M059J (cell line): ENCODE data around the gene THSD4. TPM values are rescaled to one million over a fixed set of nuclear protein-coding genes. Genes with fewer than 3 reads are reported as not detected.

Experiments used
- DNase-seq: peaks from one replicate; pipeline ENCODE4 v3.0.0-alpha.2; 2012; ENCODE audit warnings: low read depth
- total RNA-seq: library from RNA; depleted of rRNA; stranded (reverse); fragments of >200 nt; shearing (Covaris generic); gene quantifications from 2 replicates; pipeline ENCODE4 v1.2.3, GENCODE V29; 2014

Gene THSD4
- total RNA-seq, 1 experiment from 2014 or later: 9.9 TPM

- DNase-seq: peak; percentile 88
These were observed 214.4 kb downstream of the THSD4 start for GRCh38 chr15:71329497-71330260.

DNA sequence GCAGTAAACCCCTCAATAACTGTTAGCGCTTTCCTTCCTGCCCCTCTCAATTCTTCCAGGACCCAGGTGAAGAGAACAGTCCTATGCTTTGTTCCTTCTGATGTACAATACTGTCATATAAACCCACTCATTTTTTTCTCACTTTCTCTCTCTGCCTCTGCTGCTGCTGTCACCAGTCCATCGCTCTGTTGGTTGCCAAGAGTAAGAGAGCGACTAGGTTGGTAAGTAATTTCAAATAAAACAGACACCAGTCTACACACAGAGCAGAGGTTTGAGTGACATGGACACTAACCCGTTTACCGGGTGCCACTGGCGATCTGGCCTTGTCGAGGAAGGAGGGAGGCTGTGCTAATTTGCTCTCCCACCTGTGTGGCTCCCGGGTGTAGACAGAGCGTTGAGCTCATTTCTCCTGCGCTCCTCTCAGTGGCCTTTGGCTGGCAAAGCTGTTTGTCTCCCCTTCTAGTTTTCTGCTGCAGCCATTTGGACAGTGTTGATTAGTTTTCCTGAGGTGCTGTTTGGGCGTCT, 215.4 kb downstream of the THSD4 start:
- DNase-seq: no peak

GRCh38 chr15:71331173-71331572, 215.9 kb downstream of the THSD4 start:
- DNase-seq: no peak

DNA sequence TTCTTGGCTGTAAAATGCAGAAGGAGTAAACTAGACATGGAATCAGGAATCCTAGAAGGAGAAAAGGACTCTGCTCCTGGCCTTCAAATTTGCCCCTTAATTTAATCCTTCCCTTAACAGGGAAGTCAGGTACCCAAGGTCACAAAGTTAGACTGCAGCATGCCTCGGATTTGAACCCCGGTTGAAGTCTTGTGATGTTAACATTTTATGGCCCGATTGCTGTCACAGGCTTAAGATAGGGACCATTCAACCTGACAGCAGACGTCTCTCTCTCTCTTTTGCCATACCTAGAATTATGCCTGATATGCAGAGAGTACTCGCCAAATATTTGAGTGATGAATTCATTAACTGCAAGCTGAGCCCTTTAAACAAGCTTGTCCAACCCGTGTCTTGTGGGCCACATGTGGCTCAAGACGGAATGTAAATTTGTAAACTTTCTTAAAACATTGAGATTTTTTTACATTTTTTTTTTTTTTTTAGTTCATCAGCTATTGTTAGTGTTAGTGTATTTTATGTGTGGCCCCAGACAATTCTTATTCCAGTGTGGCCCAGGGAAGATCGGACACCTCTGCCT, 217.2 kb downstream of the THSD4 start:
- peak; percentile 40 for DNase-seq

- DNase-seq: no peak
These were observed 217.9 kb downstream of the THSD4 start for GRCh38 chr15:71333136-71333700.

DNA sequence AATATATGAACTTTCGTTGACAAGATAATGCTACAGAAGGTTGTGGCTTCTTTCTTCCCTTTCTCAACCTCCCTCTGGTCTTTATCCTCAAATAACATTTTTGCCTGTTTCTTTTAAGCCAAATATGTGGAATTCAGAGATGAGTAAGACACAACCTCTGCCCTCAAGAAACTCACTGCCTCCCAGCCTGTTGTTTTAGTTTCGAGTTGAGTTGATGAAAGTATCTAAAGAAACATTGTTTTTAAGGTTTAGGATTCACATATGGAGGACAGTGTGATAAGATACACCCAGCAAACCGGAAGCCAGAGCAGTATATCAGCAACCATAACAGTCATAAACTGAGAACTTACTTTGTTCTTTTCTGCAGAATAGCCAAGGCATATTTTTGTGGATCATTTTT, 218.6 kb downstream of the THSD4 start:
- peak; percentile 54 for DNase-seq

DNA sequence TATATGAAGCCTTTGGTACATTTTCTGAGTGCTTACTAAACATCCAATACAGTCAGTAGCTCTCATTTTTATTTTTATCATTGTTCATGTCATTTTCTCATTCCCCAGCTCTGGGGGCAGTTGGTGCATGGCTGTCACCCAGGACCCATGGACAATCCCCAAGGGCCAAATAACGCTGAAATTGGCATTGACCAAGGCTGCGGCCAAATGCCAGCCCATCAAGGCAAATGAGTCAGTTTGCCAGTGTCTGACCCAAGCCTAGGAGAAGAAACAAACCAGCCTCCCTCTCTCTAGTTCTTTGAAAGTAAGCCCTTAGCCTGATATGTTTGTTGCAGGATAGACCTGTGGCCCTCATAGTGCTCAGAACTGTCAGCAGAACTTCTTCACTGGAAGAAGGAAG, 219.2 kb downstream of the THSD4 start:
- no peak for DNase-seq

GRCh38 chr15:71334873-71335272, 219.6 kb downstream of the THSD4 start:
- DNase-seq: no peak

DNA sequence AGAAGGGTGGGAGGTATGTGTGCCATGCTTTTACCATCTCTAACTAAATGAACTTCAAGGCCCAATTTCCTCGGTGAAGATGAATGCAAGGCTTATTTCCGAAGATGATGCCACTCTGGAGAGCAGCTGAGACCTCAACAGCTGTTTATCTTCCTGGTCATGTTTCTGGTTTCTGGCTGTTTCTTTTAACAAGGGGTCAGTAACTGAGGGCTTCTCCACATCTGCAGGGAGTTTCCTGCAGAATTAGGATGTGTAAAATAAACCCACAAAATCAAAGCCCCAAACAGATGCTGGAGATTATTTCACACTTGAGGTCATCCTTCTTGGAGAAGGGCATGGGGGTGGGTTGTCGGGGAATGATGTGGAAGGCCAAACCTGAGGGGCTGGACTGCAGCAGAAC, 220.3 kb downstream of the THSD4 start:
- DNase-seq: no peak

DNA sequence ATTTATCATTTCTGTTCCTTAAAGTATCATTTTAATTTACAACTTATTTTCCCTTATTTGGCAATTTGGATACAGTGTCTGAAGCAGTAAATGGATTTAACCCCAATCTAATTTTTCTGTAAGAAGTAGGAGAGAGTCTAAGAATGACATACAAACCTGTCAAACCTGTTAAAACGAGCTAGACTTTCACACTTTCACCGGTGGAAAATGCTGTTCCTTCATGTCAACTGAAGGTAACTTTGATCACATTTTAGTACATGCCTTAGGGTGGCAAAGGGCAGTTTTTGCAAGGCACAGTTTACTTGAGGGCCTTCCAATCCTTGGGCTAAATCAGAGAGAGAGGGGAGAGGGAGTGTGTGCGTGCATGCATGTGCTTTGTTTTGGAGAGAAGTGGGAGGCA, 221.4 kb downstream of the THSD4 start:
- no peak for DNase-seq

- peak; percentile 82 for DNase-seq
These were observed 222.1 kb downstream of the THSD4 start for GRCh38 chr15:71337197-71337845.

DNA sequence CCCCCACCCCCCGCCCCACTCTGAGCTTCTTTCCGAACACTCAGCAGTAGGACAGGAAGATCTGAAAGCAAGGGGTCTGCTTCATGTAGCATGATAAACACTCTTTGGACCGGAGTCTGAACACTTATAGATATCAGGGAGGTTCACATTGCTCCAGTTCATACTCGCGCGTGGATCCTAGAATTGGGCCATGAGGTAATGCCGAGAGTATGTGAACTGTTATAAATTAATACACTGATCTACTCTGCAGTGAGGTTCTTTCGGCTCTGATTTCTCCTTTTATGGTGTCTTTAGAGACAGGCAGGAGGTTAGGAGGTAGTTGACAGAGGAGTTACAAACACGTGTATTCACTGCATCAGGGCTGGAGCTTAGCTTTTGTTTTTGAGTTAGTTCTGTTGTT, 223.0 kb downstream of the THSD4 start:
- no peak for DNase-seq

DNA sequence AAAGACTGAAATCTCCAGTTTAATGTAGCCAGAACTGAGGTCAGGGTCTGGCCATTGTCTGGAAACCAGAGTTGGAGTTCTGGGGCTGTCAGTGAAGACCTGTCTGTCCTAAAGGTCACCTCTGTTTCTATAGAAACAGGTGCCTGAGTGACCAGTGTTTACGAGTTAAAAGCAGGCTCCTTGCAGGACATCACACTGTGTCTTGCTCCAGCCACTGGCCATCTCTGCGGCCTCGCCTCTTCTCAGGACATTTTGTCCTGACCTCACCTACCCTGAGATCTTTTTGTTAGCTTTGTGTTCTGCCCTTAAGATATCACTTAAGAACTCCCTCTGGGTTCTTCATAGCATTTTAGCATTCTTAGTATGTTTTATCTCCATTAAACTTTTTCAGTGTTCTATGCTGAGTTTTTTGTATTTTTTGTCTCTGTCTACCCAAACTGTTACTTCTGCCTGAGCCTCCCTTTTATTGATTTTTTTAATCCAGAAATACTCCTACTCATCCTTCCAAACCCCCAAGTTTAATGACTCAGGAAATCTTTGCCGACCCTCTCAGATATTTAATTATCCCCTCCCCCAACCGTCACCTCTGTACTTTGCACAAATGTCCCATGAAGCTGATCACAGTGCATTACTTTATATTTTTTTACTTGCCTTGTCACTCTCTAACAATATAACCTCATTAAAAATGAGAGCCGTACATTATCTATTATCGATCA, 223.7 kb downstream of the THSD4 start:
- DNase-seq: no peak

GRCh38 chr15:71341811-71342550, 226.7 kb downstream of the THSD4 start:
- DNase-seq: no peak

GRCh38 chr15:71342658-71343057, 227.4 kb downstream of the THSD4 start:
- DNase-seq: no peak

DNA sequence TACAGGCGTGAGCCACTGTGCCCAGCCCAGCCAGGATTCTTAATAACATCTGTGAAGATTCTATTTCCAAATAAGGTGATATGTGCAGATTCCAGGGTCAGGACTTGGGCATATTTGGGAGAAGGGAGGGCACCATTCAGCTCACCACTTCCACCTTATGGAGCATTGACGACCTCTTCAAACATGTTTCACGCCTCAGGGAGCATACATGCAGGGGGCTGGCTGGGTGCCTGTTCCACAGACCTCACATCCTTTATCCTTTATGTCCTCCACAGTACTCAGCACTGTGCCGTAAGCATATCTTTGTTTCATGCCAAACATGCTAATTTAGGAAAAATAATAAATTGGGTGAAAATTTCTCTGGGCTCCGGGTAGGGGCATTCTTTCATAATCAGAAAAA, 229.0 kb downstream of the THSD4 start:
- DNase-seq: no peak

DNA sequence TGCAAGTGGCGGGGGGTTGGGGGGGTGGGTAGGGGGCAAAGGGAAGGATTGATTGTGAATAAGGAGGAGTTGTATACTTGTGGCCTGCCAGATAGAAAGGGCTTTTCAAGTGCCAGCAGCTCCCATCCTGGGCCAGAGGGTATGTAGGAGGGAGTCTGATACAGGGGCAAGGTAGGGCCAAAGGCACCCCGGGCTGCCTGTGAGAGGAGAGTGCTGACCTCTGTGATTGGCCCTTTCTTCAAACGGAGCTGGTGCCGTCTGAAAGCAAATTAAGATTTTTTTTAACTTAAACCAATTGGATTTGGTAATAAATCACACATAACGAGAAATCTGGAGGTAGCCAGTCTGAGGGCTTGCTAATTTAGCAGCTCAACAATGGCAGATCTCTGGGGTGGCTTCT, 229.9 kb downstream of the THSD4 start:
- DNase-seq: no peak

GRCh38 chr15:71346464-71346863, 231.2 kb downstream of the THSD4 start:
- DNase-seq: no peak

DNA sequence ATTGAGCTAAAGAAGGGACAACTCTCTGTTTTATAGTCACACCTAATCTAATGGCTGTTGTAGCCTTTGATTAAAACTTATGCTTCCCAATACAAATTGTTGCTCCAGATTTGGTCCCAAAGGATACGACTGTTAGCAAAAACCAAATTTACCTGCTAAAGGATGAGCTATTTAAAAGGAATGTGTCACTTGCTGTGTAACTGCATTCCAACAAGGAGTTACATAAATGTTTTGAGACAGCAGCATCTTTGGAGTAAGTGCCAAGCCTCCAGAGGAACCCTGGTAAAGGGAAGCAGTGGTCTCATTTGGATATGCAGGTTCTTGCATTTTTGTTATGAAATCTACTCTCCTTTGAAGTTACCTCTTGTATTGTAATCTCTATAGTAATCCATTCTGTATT, 233.3 kb downstream of the THSD4 start:
- DNase-seq: no peak

- DNase-seq: no peak
These were observed 234.1 kb downstream of the THSD4 start for GRCh38 chr15:71349336-71349735.
